Adrenal gland (tissue), 5 donors: Measurements from ENCODE around the gene SH3BP2.

ENCODE experiments used
- CTCF ChIP-seq, 6 experiments: fragments of 450-650 bp in 4 of 6; fragments of 200-600 bp in 2 of 6; sonication (generic) in 1 of 6; IDR thresholded peaks; 1 replicate in 5 of 6; 2 replicates in 1 of 6; pipeline versions ENCODE4 v1.5.1 to v1.8.0; 2016 to 2021; ENCODE audit warnings: antibody characterized with exemption in 6 of 6, mild to moderate bottlenecking in 2 of 6, moderate library complexity in 1 of 6
- POLR2A ChIP-seq, 2 donors: fragments of 450-650 bp; IDR thresholded peaks; one replicate each; pipeline ENCODE4 v1.6.1; 2017; ENCODE audit warnings: antibody characterized with exemption in 2 of 2, mild to moderate bottlenecking in 2 of 2, moderate library complexity in 1 of 2
- donor health status: DM: no; HTN: no; CAD: no.

GRCh38 chr4:2767046-2767704, 25.7 kb upstream of the SH3BP2 start:
- no peak for TF ChIP-seq CTCF (IDR thresholded peaks at IDR 0.05)
- TF ChIP-seq POLR2A (IDR thresholded peaks at IDR 0.05) = no peak
